Breast epithelium (tissue), 4 donors: ENCODE measurements around the gene MMP25. TPM values are rescaled to one million over a fixed set of nuclear protein-coding genes. Genes with fewer than 3 reads are reported as not detected.

Experiments used
- DNase-seq, 2 donors: peaks; one replicate each; pipeline ENCODE4 v3.0.0-alpha.2; 2019; ENCODE audit warnings: low spot score in 2 of 2
- H3K27ac ChIP-seq, 2 donors: fragments of 200-600 bp; sonication (generic) in 1 of 2; one replicate each; pipeline ENCODE4 v1.5.1; 2016 to 2019; ENCODE audit warnings: mild to moderate bottlenecking in 1 of 2
- H3K27me3 ChIP-seq, 2 donors: fragments of 200-600 bp; sonication (generic) in 1 of 2; one replicate each; pipeline versions ENCODE4 v1.5.1 to v1.6.0; 2017 to 2019; ENCODE audit warnings: control low read depth in 1 of 2, mild to moderate bottlenecking in 1 of 2
- H3K36me3 ChIP-seq: fragments of 200-600 bp; one replicate; pipeline ENCODE4 v1.5.1; 2019
- H3K4me1 ChIP-seq, 2 donors: fragments of 200-600 bp; sonication (generic); one replicate each; pipeline ENCODE4 v1.5.1; 2016 to 2019; ENCODE audit warnings: control low read depth in 1 of 2
- H3K4me3 ChIP-seq, 3 donors: fragments of 200-600 bp; sonication (generic); 1 replicate in 2 of 3; 2 replicates in 1 of 3; pipeline ENCODE4 v1.5.1; 2016 to 2019; ENCODE audit warnings: mild to moderate bottlenecking in 3 of 3, moderate library complexity in 2 of 3
- H3K9me3 ChIP-seq, 2 donors: fragments of 200-600 bp; sonication (generic) in 1 of 2; one replicate each; pipeline ENCODE4 v1.5.1; 2016 to 2019; ENCODE audit warnings: control low read depth in 1 of 2
- CTCF ChIP-seq, 3 donors: fragments of 450-650 bp; IDR thresholded peaks; one replicate each; pipeline ENCODE4 v1.5.1; 2016 to 2017; ENCODE audit warnings: antibody characterized with exemption in 3 of 3, mild to moderate bottlenecking in 3 of 3, moderate library complexity in 3 of 3
- POLR2A ChIP-seq: fragments of 450-650 bp; IDR thresholded peaks from one replicate; pipeline ENCODE4 v1.6.1; 2016; ENCODE audit warnings: antibody characterized with exemption, mild to moderate bottlenecking, moderate library complexity
- POLR2AphosphoS5 ChIP-seq, 3 donors: sonication (generic); formaldehyde crosslinking; IDR thresholded peaks; one replicate each; pipeline ENCODE4 v1.6.1; 2017; ENCODE audit warnings: antibody characterized with exemption in 3 of 3
- intact Hi-C: fragments of 100-400 bp; cut with DNase I; formaldehyde crosslinking; loops from one replicate; pipeline ENCODE4 v1.15.1; 2023; ENCODE audit warnings: low total_unique reads
- total RNA-seq, 3 donors: library from RNA; depleted of rRNA; stranded (reverse); fragments of >200 nt; gene quantifications; one replicate each; pipeline ENCODE4 v1.1.0, GENCODE V29; 2016

Gene MMP25
- total RNA-seq, 3 donors from 2014 or later, result 0.59 to 1.1 (median 0.98) TPM

- Histone ChIP-seq H3K36me3 (no peaks in the 10 kb centered on the region), H3K27ac (peak overlapping the region; percentile 96 to 98), H3K9me3 (no peaks in the 10 kb centered on the region), H3K4me1 (peaks cover 15 to 16% of the 10 kb centered on the region in 2 donors), H3K4me3 (peak overlapping the region; percentile 52 to 88 (median 70)), H3K27me3 (peaks cover 3 to 11% of the 10 kb centered on the region in 2 donors)
- TF ChIP-seq POLR2A (no peak), POLR2AphosphoS5 (IDR thresholded peaks at IDR 0.05) (no peak), CTCF (IDR thresholded peaks at IDR 0.05) (no peak)
- DNase-seq, result no peak
- intact Hi-C loops, result no loop called here
Measured at GRCh38 chr16:3019594-3020246, 26.6 kb upstream of the MMP25 start.

GRCh38 chr16:3020247-3020603 lies 26.1 kb upstream of the MMP25 start, which contains the start of gene TNFRSF12A:
TSS of gene TNFRSF12A (plus strand) at chr16:3020368. CDS start at chr16:3020398, 30 bp downstream.
- no peaks in the 10 kb centered on the region for H3K9me3 ChIP-seq
- intact Hi-C loops, result no loop called here
- DNase-seq, result peak; percentile 76 to 78
- TF ChIP-seq POLR2A (peak; percentile 33), CTCF (IDR thresholded peaks at IDR 0.05) (no peak), POLR2AphosphoS5 (IDR thresholded peaks at IDR 0.05) (peak in 1 of 3 donors; percentile 51)
- H3K36me3 ChIP-seq, result no peaks in the 10 kb centered on the region
- peak within 1 kb of the TSS; percentile 52 to 88 (median 70) for H3K4me3 ChIP-seq
- H3K27ac ChIP-seq, result peak within 1 kb of the TSS; percentile 96 to 98
- H3K4me1 ChIP-seq, result peaks cover 15 to 16% of the 10 kb centered on the region in 2 donors
- peaks cover 3 to 11% of the 10 kb centered on the region in 2 donors for H3K27me3 ChIP-seq

- intact Hi-C loops, result no loop called here
- peak overlapping the region; percentile 52 to 88 (median 70) for H3K4me3 ChIP-seq
Measured at GRCh38 chr16:3020604-3021448, 25.5 kb upstream of the MMP25 start.

GRCh38 chr16:3021449-3022207 lies 24.7 kb upstream of the MMP25 start:
- Histone ChIP-seq H3K4me1 (peaks cover 15 to 16% of the 10 kb centered on the region in 2 donors), H3K4me3 (peak overlapping the region; percentile 52 to 88 (median 70)), H3K9me3 (no peaks in the 10 kb centered on the region), H3K36me3 (no peaks in the 10 kb centered on the region), H3K27ac (peak overlapping the region; percentile 96 to 98), H3K27me3 (peaks cover 3 to 11% of the 10 kb centered on the region in 2 donors)
- TF ChIP-seq POLR2AphosphoS5 (IDR thresholded peaks at IDR 0.05), result no peak
- peak in 2 of 3 donors; percentile 24 to 25 for TF ChIP-seq CTCF (IDR thresholded peaks at IDR 0.05)
- DNase-seq, result peak; percentile 83 to 84
- intact Hi-C loops, result no loop called here

More at GRCh38 chr16:3020604-3021448, 25.5 kb upstream of the MMP25 start:
- H3K36me3 ChIP-seq, result no peaks in the 10 kb centered on the region
- peaks cover 3 to 11% of the 10 kb centered on the region in 2 donors for H3K27me3 ChIP-seq
- H3K9me3 ChIP-seq, result no peaks in the 10 kb centered on the region
- H3K27ac ChIP-seq, result peak overlapping the region; percentile 96 to 98
- DNase-seq, result peak; percentile 91 to 93
- peaks cover 15 to 16% of the 10 kb centered on the region in 2 donors for H3K4me1 ChIP-seq
- TF ChIP-seq POLR2AphosphoS5 (IDR thresholded peaks at IDR 0.05) (peak; percentile 68 to 93 (median 87)), POLR2A (peak; percentile 4), CTCF (IDR thresholded peaks at IDR 0.05) (no peak)
